Hepatocyte (in vitro differentiated cells): ENCODE data around the gene FAM9A.

Source experiments
- EZH2 ChIP-seq: fragments of 200-600 bp; sonication (generic); IDR thresholded peaks from 2 replicates; pipeline ENCODE4 v1.6.1; 2016; ENCODE audit warnings: antibody characterized with exemption, mild to moderate bottlenecking, borderline replicate concordance
- TF ChIP-seq, protein P1 (sequence below): fragments of 200-600 bp; sonication (generic); IDR thresholded peaks from 2 replicates; pipeline ENCODE4 v1.5.1; 2016; ENCODE audit warnings: antibody characterized with exemption, mild to moderate bottlenecking; ENCODE audit not compliant: poor library complexity

DNA sequence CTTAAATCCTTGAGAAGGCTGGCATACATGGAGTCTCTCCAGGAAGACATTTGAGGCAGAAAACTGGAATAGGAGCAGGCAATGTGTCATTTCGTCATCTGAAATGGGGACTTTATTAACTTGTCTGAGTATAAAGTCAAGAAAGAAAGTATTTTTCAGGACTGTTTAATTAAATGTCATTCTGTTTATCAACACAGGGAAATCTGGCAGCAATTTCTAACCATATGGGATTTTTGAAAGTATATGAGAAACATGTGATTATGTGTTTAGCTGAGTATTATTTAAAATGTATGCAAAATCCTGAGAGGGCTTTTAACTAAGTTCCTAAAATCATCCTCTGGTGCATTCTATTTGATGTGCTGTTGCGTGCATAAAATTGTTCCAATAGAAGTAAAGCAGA lies 3.9 kb upstream of the FAM9A start:
- TF ChIP-seq, protein P1, sequence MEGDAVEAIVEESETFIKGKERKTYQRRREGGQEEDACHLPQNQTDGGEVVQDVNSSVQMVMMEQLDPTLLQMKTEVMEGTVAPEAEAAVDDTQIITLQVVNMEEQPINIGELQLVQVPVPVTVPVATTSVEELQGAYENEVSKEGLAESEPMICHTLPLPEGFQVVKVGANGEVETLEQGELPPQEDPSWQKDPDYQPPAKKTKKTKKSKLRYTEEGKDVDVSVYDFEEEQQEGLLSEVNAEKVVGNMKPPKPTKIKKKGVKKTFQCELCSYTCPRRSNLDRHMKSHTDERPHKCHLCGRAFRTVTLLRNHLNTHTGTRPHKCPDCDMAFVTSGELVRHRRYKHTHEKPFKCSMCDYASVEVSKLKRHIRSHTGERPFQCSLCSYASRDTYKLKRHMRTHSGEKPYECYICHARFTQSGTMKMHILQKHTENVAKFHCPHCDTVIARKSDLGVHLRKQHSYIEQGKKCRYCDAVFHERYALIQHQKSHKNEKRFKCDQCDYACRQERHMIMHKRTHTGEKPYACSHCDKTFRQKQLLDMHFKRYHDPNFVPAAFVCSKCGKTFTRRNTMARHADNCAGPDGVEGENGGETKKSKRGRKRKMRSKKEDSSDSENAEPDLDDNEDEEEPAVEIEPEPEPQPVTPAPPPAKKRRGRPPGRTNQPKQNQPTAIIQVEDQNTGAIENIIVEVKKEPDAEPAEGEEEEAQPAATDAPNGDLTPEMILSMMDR, result no peak
- no peak for TF ChIP-seq EZH2
